SU-DHL-6 (cell line): ENCODE results near the gene NOVA2.

Experiments used
- H2AFZ ChIP-seq: fragments of 200-600 bp; sonication (generic); 2 replicates; pipeline ENCODE4 v1.6.1; 2014; ENCODE audit warnings: low read depth, mild to moderate bottlenecking, moderate library complexity, mixed read lengths, antibody characterized with exemption, low read length; ENCODE audit not compliant: severe bottlenecking
- H3F3A ChIP-seq: fragments of 200-600 bp; shearing (Covaris generic); 2 replicates; pipeline ENCODE4 v1.6.0; 2016; ENCODE audit warnings: antibody characterized with exemption, mild to moderate bottlenecking; ENCODE audit not compliant: insufficient read depth
- H3K27ac ChIP-seq: fragments of 200-600 bp; sonication (generic); 2 replicates; pipeline ENCODE4 v1.5.1; 2016; ENCODE audit warnings: low read depth, mild to moderate bottlenecking, low read length, moderate library complexity, mixed read lengths
- H3K27me3 ChIP-seq: fragments of 200-600 bp; sonication (generic), shearing (Covaris generic); 2 replicates; pipeline ENCODE4 v1.6.0; 2014; ENCODE audit warnings: mild to moderate bottlenecking, low read length
- H3K36me3 ChIP-seq: fragments of 200-600 bp; sonication (generic); 2 replicates; pipeline ENCODE4 v1.6.1; 2014; ENCODE audit warnings: mild to moderate bottlenecking, low read length, mixed read lengths
- H3K4me2 ChIP-seq: fragments of 300-600, 200-600 bp; shearing (Covaris generic), sonication (generic); 2 replicates; pipeline ENCODE4 v1.6.0; 2014; ENCODE audit warnings: low read length, low read depth, mild to moderate bottlenecking; ENCODE audit not compliant: poor library complexity, severe bottlenecking
- H3K4me3 ChIP-seq: fragments of 200-600 bp; sonication (generic); 2 replicates; pipeline ENCODE4 v1.5.1; 2014; ENCODE audit warnings: antibody characterized with exemption, low read length, mild to moderate bottlenecking, mixed read lengths; ENCODE audit not compliant: insufficient read depth, poor library complexity, severe bottlenecking
- H3K79me2 ChIP-seq: fragments of 200-600 bp; sonication (generic); 2 replicates; pipeline ENCODE4 v1.6.1; 2014; ENCODE audit warnings: mild to moderate bottlenecking, low read length, moderate library complexity; ENCODE audit not compliant: insufficient read depth
- H3K9ac ChIP-seq: fragments of 200-600 bp; sonication (generic); 2 replicates; pipeline ENCODE4 v1.7.0; 2014; ENCODE audit warnings: mild to moderate bottlenecking, low read length
- H3K9me2 ChIP-seq: fragments of 200-600 bp; sonication (generic); replicated peaks from 2 replicates; pipeline ENCODE4 v1.6.1; 2014; ENCODE audit warnings: low read length; ENCODE audit not compliant: insufficient read depth
- H3K9me3 ChIP-seq: fragments of 200-600 bp; sonication (generic); 2 replicates; pipeline ENCODE4 v1.6.1; 2014; ENCODE audit warnings: low read length, mixed read lengths; ENCODE audit not compliant: insufficient read depth
- H4K20me1 ChIP-seq: fragments of 200-600 bp; sonication (generic); 2 replicates; pipeline ENCODE4 v1.6.1; 2014; ENCODE audit warnings: low read depth, mild to moderate bottlenecking, antibody characterized with exemption, low read length, moderate library complexity, mixed read lengths
- EZH2phosphoT487 ChIP-seq: fragments of 200-600 bp; sonication (generic), shearing (Covaris generic); conservative IDR thresholded peaks from 2 replicates; pipeline ENCODE4 v1.6.1; 2018; ENCODE audit warnings: mild to moderate bottlenecking, antibody characterized with exemption, low read length, moderate library complexity, mixed read lengths
- TF ChIP-seq, protein P1 (sequence below): fragments of 200-600 bp; sonication (generic); IDR thresholded peaks from one replicate; pipeline ENCODE4 v1.5.1; 2017; ENCODE audit warnings: antibody characterized with exemption, mild to moderate bottlenecking, low read length, moderate library complexity; ENCODE audit not compliant: insufficient read depth, poor library complexity, severe bottlenecking

NOVA2 gene

DNA sequence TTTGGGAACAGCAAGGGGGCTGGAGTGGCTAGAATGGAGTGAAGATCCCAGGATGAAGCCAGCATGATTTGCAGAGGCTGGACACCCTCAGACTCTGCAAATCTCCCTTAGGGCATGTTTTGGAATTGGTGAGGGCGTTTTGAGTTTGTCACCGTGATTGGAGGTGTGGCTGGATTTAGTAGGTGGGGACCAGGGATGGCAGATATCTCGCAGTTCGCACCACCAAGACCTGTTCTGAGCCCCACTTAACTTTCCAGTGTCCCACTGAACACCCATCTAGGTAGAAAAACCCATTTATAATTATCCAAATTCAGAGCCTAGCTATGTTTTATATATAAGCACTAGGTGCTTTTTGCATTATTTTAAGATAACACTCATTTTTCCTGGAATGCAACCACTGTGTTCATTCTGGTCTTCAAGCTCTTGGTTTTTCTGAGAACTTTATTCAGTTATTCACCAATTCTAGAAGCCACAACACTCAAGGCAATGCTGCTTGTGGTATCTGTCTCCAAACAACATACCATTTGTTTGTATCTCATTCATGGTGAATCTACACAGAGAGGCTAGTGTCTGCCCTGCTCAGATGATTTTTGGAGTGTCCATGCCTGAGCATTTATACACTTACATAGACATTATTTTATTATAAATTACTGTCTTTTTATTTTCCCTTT lies 56.1 kb downstream of the NOVA2 start:
- Histone ChIP-seq H3K27ac (no peak overlapping the region), H3K9me3 (no peaks in the 10 kb centered on the region), H3F3A (no peaks in the 10 kb centered on the region), H3K36me3 (no peaks in the 10 kb centered on the region), H3K79me2 (no peaks in the 10 kb centered on the region), H3K4me2 (no peak overlapping the region), H4K20me1 (no peaks in the 10 kb centered on the region), H3K27me3 (no peaks in the 10 kb centered on the region), H3K9me2 (no peaks in the 10 kb centered on the region), H3K4me3 (no peak overlapping the region), H2AFZ (no peak overlapping the region), H3K9ac (no peak overlapping the region)
- TF ChIP-seq, protein P1, sequence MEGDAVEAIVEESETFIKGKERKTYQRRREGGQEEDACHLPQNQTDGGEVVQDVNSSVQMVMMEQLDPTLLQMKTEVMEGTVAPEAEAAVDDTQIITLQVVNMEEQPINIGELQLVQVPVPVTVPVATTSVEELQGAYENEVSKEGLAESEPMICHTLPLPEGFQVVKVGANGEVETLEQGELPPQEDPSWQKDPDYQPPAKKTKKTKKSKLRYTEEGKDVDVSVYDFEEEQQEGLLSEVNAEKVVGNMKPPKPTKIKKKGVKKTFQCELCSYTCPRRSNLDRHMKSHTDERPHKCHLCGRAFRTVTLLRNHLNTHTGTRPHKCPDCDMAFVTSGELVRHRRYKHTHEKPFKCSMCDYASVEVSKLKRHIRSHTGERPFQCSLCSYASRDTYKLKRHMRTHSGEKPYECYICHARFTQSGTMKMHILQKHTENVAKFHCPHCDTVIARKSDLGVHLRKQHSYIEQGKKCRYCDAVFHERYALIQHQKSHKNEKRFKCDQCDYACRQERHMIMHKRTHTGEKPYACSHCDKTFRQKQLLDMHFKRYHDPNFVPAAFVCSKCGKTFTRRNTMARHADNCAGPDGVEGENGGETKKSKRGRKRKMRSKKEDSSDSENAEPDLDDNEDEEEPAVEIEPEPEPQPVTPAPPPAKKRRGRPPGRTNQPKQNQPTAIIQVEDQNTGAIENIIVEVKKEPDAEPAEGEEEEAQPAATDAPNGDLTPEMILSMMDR: no peak
- TF ChIP-seq EZH2phosphoT487: no peak

DNA sequence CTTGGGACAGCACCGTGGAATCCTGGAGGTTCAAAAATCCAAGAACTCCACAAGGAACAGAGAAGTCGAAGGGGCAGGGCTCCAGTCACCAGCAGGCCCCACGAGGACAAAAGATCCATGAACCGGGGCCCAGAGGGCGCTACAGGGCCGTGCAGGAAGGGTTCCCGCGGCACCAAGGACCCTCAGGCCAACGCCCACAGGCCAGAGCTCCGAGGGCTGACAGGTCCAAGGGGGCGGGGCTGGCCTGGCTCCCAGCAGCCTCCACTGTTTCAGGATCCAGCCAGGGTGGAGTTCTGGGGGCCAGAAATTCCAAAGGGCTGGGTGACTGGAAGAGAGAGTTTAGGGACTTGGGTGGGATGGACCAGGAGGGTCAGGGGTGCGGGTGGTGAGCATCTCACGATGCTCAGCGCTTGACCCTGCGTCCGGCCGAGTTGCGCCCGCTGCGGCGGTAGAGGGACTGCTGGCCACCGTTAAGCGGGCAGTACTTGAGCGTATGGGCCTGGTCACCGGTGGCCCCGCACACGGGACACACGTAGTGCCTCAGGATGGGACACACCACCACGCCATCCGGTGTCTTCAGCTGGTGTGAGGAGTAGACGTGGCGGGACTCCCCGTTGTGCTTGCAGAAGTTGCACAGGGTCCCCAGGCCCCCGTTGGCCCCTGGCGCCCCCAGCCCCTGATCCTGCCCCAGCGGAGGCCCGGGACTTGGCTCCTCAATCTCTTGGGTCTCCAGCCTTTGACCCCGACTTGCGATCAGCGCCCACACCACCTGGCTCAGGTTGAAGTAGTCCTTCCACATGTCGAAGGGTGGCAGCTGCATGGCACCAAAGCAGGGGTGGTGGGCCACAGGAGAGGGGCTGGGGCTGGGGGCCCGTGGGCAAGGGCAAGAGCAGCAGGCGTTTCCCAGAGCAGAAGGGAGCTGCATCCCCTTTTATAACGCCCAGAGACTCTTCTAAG lies 59.5 kb downstream of the NOVA2 start, which contains the start of gene NANOS2:
TSS of gene NANOS2 (minus strand) at position 905 of the 957 bp plus-strand sequence. CDS start at position 820, 85 bp downstream.
- no peak within 1 kb of the TSS for H2AFZ ChIP-seq

DNA sequence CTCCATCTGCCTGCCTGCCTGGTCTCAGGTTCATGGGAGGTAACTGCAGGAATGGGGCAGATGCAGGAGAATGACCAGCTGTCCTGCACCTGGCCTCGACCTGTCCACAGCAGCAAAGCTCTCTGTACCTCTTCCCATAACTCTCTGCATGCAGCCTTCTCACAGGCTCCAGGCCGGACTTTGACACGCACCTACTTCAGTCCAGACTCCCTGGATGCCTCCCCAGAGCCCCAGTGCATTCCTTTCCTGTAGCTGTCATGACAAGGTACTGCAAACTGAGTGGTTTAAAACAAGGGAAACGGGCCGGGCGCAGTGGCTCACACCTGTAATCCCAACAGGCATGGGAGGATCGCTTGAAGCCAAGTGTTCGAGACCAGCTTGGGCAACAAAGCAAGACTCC lies 62.4 kb downstream of the NOVA2 start:
- no peaks in the 10 kb centered on the region for H3K9me2 ChIP-seq
- TF ChIP-seq, protein P1: no peak
- no peak for TF ChIP-seq EZH2phosphoT487
- H3K79me2 ChIP-seq: no peaks in the 10 kb centered on the region
- H4K20me1 ChIP-seq: no peaks in the 10 kb centered on the region
- no peaks in the 10 kb centered on the region for H3K9me3 ChIP-seq
- no peak overlapping the region for H3K9ac ChIP-seq
- H3K4me2 ChIP-seq: no peak overlapping the region
- H2AFZ ChIP-seq: no peak overlapping the region
- no peaks in the 10 kb centered on the region for H3K27me3 ChIP-seq
- H3K4me3 ChIP-seq: no peak overlapping the region
- no peaks in the 10 kb centered on the region for H3F3A ChIP-seq
- H3K36me3 ChIP-seq: no peaks in the 10 kb centered on the region
- H3K27ac ChIP-seq: no peak overlapping the region

More for the DNA sequence above, 59.5 kb downstream of the NOVA2 start, which contains the start of gene NANOS2:
- H3K36me3 ChIP-seq: no peaks in the 10 kb centered on the region
- no peak within 1 kb of the TSS for H3K27ac ChIP-seq
- TF ChIP-seq EZH2phosphoT487: no peak
- TF ChIP-seq, protein P1: no peak
- no peaks in the 10 kb centered on the region for H3K27me3 ChIP-seq
- H3F3A ChIP-seq: no peaks in the 10 kb centered on the region
- no peak within 1 kb of the TSS for H3K4me2 ChIP-seq
- H3K79me2 ChIP-seq: no peaks in the 10 kb centered on the region
- H3K9me3 ChIP-seq: no peaks in the 10 kb centered on the region
- no peak within 1 kb of the TSS for H3K9ac ChIP-seq
- H3K9me2 ChIP-seq: no peaks in the 10 kb centered on the region
- H4K20me1 ChIP-seq: no peaks in the 10 kb centered on the region
- no peak within 1 kb of the TSS for H3K4me3 ChIP-seq
